GM18507 (cell line): Measurements from ENCODE around the gene PSMG4.
A peak's percentile ranks its signal among the peaks of the same experiment; 100 is the strongest.

Experiments
- DNase-seq: peaks from one replicate; pipeline ENCODE4 v3.0.0; 2011; ENCODE audit warnings: low read depth; ENCODE audit not compliant: insufficient read length; ENCODE audit errors: extremely low spot score
- FAIRE-seq: peaks from 2 replicates; lab custom pipeline; 2011; peaks lifted over from hg19 to GRCh38; lab: Jason Lieb, UNC

PSMG4 gene

GRCh38 chr6:3285049-3285639, 26.4 kb downstream of the PSMG4 start:
- DNase-seq: no peak
- FAIRE-seq: no peak

- FAIRE-seq (no peak), DNase-seq (no peak)
These were observed 27.0 kb downstream of the PSMG4 start for GRCh38 chr6:3285732-3286131.

- FAIRE-seq: no peak
- DNase-seq: no peak
These were observed 28.0 kb downstream of the PSMG4 start for GRCh38 chr6:3286641-3287171.

- DNase-seq: no peak
- FAIRE-seq: no peak
These were observed 28.6 kb downstream of the PSMG4 start for GRCh38 chr6:3287308-3287707.

- FAIRE-seq: no peak
These were observed 29.4 kb downstream of the PSMG4 start for GRCh38 chr6:3287976-3288707.

GRCh38 chr6:3288711-3289663, 30.2 kb downstream of the PSMG4 start:
- FAIRE-seq (no peak), DNase-seq (no peak)

More at GRCh38 chr6:3287976-3288707, 29.4 kb downstream of the PSMG4 start:
- no peak for DNase-seq

- FAIRE-seq (no peak), DNase-seq (no peak)
These were observed 30.9 kb downstream of the PSMG4 start for GRCh38 chr6:3289664-3290055.

GRCh38 chr6:3290149-3290930, 31.6 kb downstream of the PSMG4 start:
- DNase-seq (no peak), FAIRE-seq (peak; percentile 26)

GRCh38 chr6:3290931-3291211, 32.1 kb downstream of the PSMG4 start:
- no peak for FAIRE-seq
- no peak for DNase-seq

GRCh38 chr6:3291346-3291745, 32.6 kb downstream of the PSMG4 start:
- no peak for FAIRE-seq
- DNase-seq: no peak

- DNase-seq (no peak), FAIRE-seq (no peak)
These were observed 33.2 kb downstream of the PSMG4 start for GRCh38 chr6:3291987-3292386.

GRCh38 chr6:3292431-3293197, 33.9 kb downstream of the PSMG4 start:
- no peak for FAIRE-seq
- no peak for DNase-seq

GRCh38 chr6:3293271-3294155, 34.8 kb downstream of the PSMG4 start:
- FAIRE-seq (no peak), DNase-seq (no peak)

GRCh38 chr6:3294396-3294795, 35.6 kb downstream of the PSMG4 start:
- DNase-seq: no peak
- FAIRE-seq: no peak

- FAIRE-seq (no peak), DNase-seq (no peak)
These were observed 36.4 kb downstream of the PSMG4 start for GRCh38 chr6:3294921-3295871.

- FAIRE-seq: no peak
These were observed 37.3 kb downstream of the PSMG4 start for GRCh38 chr6:3296078-3296477.

GRCh38 chr6:3296537-3296936, 37.8 kb downstream of the PSMG4 start:
- DNase-seq: no peak
- no peak for FAIRE-seq

More at GRCh38 chr6:3296078-3296477, 37.3 kb downstream of the PSMG4 start:
- no peak for DNase-seq
